Measurements from ENCODE around the gene CBX8.

CBX8 gene

DNA sequence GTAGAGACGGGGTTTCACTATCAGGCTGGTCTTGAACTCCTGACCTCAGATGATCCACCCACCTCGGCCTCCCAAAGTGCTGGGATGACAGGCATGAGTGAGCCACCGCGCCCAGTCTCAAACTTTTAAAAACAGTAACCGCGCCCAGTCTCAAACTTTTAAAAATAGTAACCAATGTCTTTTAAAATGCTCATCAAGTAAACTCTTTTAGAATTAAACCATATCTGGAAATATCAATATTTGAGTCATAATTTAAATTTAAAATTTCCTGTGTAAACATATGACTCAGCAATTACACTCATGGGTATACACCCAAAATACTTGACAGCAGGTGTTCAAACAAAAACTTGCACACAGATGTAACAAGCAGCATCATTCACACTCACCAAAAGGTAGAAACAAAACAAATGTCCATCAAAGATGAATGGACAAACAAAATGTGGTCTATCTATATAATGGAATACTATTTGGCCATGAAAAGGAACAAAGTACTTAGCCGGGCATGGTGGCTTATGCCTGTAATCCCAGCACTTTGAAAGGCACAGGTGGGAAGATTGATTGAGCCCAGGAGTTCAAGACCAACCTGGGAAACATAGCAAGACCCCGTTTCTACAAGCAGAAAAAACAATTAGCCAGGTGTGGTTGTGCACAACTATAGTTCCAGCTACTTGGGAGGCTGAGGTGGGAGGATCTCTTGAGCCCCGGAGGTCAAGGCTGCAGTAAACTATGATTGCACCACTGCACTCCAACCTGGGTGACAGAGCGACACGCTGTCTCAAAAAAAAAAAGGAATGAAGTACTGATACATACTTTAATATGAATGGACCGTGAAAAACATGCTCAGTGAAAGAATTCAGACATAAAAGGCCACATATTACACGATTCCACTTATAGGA lies 46.0 kb downstream of the CBX8 start:
- no peak for DNase-seq (ENCODE audit: low read depth in 2 of 2)

- DNase-seq (ENCODE audit: low read depth in 2 of 2): no peak
These were observed 46.9 kb downstream of the CBX8 start for GRCh38 chr17:79749958-79750357.

GRCh38 chr17:79749156-79749815 lies 47.6 kb downstream of the CBX8 start:
- no peak for DNase-seq (ENCODE audit: low read depth in 2 of 2)

- no peak for DNase-seq (ENCODE audit: low read depth in 2 of 2)
These were observed 48.4 kb downstream of the CBX8 start for GRCh38 chr17:79748295-79749099.

GRCh38 chr17:79747508-79748294 lies 49.2 kb downstream of the CBX8 start:
- no peak for DNase-seq (ENCODE audit: low read depth in 2 of 2)

GRCh38 chr17:79746889-79747507 lies 49.9 kb downstream of the CBX8 start:
- DNase-seq (ENCODE audit: low read depth in 2 of 2): no peak

DNA sequence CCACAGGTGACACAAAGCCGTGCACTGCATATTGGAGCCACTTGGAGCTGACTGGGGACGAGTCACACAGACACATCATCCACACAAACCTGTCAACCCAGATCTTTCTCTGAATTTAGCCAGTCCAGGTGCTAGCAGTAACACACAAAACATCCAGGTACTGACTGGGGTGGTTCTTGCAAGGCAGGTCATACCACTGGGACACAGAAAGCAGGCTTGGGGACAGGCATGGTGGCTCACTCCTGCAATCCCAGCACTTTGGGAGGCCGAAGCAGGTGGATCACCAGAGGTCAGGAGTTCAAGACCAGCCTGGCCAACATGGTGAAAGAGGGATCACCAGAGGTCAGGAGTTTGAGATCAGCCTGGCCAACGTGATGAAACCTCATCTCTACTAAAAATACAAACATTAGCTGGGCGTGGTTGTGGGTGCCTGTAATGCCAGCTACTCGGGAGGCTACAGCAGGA lies 51.2 kb downstream of the CBX8 start:
- no peak for DNase-seq (ENCODE audit: low read depth in 2 of 2)

DNA sequence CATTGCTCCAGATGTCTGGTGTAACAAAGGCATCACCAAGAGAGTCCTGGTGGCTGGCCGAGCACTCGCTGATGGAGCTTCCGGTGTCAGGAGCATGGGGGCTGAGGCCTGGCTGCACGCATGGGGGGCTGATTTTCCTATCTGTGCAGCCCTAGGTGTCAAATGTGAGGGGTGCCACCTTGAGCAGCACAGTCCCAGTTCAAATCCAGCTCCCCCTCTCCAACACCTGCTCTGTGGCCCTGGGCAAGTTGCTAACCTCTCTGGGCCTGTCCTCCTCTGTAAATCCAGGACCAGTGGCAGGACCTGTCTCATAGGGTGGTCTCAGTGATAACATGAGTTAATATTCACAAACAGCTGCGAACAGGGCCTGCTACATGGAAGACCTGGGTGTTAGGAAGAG lies 53.3 kb downstream of the CBX8 start:
- DNase-seq (ENCODE audit: low read depth in 2 of 2): no peak

- no peak for DNase-seq (ENCODE audit: low read depth in 2 of 2)
These were observed 53.9 kb downstream of the CBX8 start for GRCh38 chr17:79742951-79743476.

DNA sequence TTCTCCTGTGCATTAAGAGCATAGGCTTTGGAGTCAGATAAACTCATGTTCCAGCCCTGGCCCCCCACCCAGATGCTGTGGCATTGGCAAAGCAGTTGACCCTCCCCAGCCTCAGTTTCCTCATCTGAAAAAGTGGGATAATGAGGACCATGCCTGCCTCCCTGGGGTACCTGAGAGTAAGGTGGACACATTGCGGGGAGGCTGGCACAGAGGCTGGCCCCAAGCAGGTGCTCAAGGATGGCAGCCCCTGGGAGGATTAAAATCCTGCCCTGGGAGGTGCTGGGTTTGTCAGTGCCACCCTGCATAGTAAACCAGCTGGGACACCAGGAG lies 54.3 kb downstream of the CBX8 start:
- DNase-seq (ENCODE audit: low read depth in 2 of 2): no peak

Data from activated CD8-positive, alpha-beta memory T cell treated with anti-CD3 and anti-CD28 coated beads for 4 hours (primary cell).